ENCODE measurements around the gene HES5. TPM values are rescaled to one million over a fixed set of nuclear protein-coding genes. Genes with fewer than 3 reads are reported as not detected.

Gene HES5
- total and polyA plus RNA-seq, 10 of the 15 experiments (the other 5 are each of a cell fraction or from before 2014, with no cell fraction given), result 0.12 to 0.15 TPM; not detected in 8

GRCh38 chr1:2564006-2564814, 34.1 kb upstream of the HES5 start:
- TF ChIP-seq ESRRA (IDR thresholded peaks at IDR 0.05; ENCODE audit: low read length) (no peak), POLR2A (IDR thresholded peaks at IDR 0.05; ENCODE audit: low read depth, low read length) (peak; percentile 67), BACH1 (IDR thresholded peaks at IDR 0.05; ENCODE audit: borderline replicate concordance) (no peak), HSF1 (IDR thresholded peaks at IDR 0.05; ENCODE audit: low read depth, low read length) (no peak)
- CTCF ChIA-PET, result interaction anchor here (1.0 kb wide), 1 partner anchor 149 kb away, joined by 3 read pairs; no protein-coding TSS in a partner anchor
- no peaks in the 10 kb centered on the region for H3K4me1 ChIP-seq (ENCODE audit: control insufficient read depth, insufficient read depth, low read length)
- no peak for DNase-seq (ENCODE audit: low read depth, low spot score)
- RAD21 ChIA-PET (ENCODE audit: unreplicated experiment), result interaction anchor here (1.1 kb wide), 1 partner anchor 8 kb away, joined by 3 read pairs; the partner anchor contains the start of gene TNFRSF14
- peaks cover 1% of the 10 kb centered on the region; the same call in 1 of the 2 replicates for H3K79me2 ChIP-seq (ENCODE audit: control insufficient read depth, insufficient read depth, low read length)
- H3K4me2 ChIP-seq (ENCODE audit: control insufficient read depth, insufficient read depth), result no peak overlapping the region
- no peaks in the 10 kb centered on the region for H3K9me3 ChIP-seq (replicated peaks; ENCODE audit: control insufficient read depth, insufficient read depth, low read length)
- H3K4me3 ChIP-seq, result no peak overlapping the region
- no peak overlapping the region for H3K27ac ChIP-seq (ENCODE audit: control insufficient read depth, insufficient read depth)
- no peak overlapping the region for H2AFZ ChIP-seq (ENCODE audit: control insufficient read depth, low read depth, low read length)
- 73% methylated on average over 19 of the region's 20 CpGs for WGBS (ENCODE audit: insufficient coverage, insufficient replicate concordance, low lambda C conversion rate, missing lambda C conversion rate)
- H3K27me3 ChIP-seq (replicated peaks in 1 of 2; ENCODE audit: control insufficient read depth in 2 of 2, insufficient read depth in 2 of 2, low read length in 1 of 2), result no peaks in the 10 kb centered on the region
- POLR2A ChIA-PET, result no interaction called here
- no peak for FAIRE-seq
- no peaks in the 10 kb centered on the region; a peak in 2 of 4 replicates for H3K36me3 ChIP-seq (ENCODE audit: control insufficient read depth in 2 of 2, insufficient read depth in 2 of 2, low read length in 1 of 2)
- SMC1A ChIA-PET (ENCODE audit: uncharacterized antibody, unreplicated experiment), result no interaction called here
- intact Hi-C loops (cut with micrococcal nuclease; ENCODE audit: unreplicated experiment), result no loop called here
- BruUV-seq (replicated peaks), result no TSS peak
- H3K9ac ChIP-seq (ENCODE audit: control insufficient read depth, insufficient read depth, low read length), result no peak overlapping the region
- ATAC-seq, result no peak
- in situ Hi-C loops (cut with MboI), result no loop called here
- H4K20me1 ChIP-seq (ENCODE audit: control insufficient read depth, insufficient read depth), result no peaks in the 10 kb centered on the region

GRCh38 chr1:2563205-2563604, 33.1 kb upstream of the HES5 start:
- intact Hi-C loops (cut with micrococcal nuclease; ENCODE audit: unreplicated experiment) (no loop called here), in situ Hi-C loops (cut with MboI) (no loop called here)
- no peaks in the 10 kb centered on the region for H3K9me3 ChIP-seq (replicated peaks; ENCODE audit: control insufficient read depth, insufficient read depth, low read length)
- BruUV-seq (replicated peaks), result TSS peak; percentile 65
- no peak overlapping the region for H3K4me3 ChIP-seq
- POLR2A ChIA-PET, result no interaction called here
- peaks cover 0 to 2% of the 10 kb centered on the region in 2 experiments; a peak in 3 of 4 replicates for H3K36me3 ChIP-seq (ENCODE audit: control insufficient read depth in 2 of 2, insufficient read depth in 2 of 2, low read length in 1 of 2)
- DNase-seq (ENCODE audit: low read depth, low spot score) (no peak), ATAC-seq (no peak), FAIRE-seq (no peak)
- H3K9ac ChIP-seq (ENCODE audit: control insufficient read depth, insufficient read depth, low read length), result no peak overlapping the region
- no peak overlapping the region for H3K4me2 ChIP-seq (ENCODE audit: control insufficient read depth, insufficient read depth)
- 84% methylated on average over 18 of the region's 18 CpGs for WGBS (ENCODE audit: insufficient coverage, insufficient replicate concordance, low lambda C conversion rate, missing lambda C conversion rate)
- H3K79me2 ChIP-seq (ENCODE audit: control insufficient read depth, insufficient read depth, low read length), result peaks cover 5% of the 10 kb centered on the region
- SMC1A ChIA-PET (ENCODE audit: uncharacterized antibody, unreplicated experiment), result no interaction called here
- RAD21 ChIA-PET (ENCODE audit: unreplicated experiment), result no interaction called here
- no peak overlapping the region for H3K27ac ChIP-seq (ENCODE audit: control insufficient read depth, insufficient read depth)
- no peaks in the 10 kb centered on the region for H3K4me1 ChIP-seq (ENCODE audit: control insufficient read depth, insufficient read depth, low read length)
- H3K27me3 ChIP-seq (replicated peaks in 1 of 2; ENCODE audit: control insufficient read depth in 2 of 2, insufficient read depth in 2 of 2, low read length in 1 of 2), result no peaks in the 10 kb centered on the region
- CTCF ChIA-PET, result interaction anchor here (1.0 kb wide), 1 partner anchor 148 kb away, joined by 3 read pairs; no protein-coding TSS in a partner anchor
- H2AFZ ChIP-seq (ENCODE audit: control insufficient read depth, low read depth, low read length), result no peak overlapping the region
- no peaks in the 10 kb centered on the region for H4K20me1 ChIP-seq (ENCODE audit: control insufficient read depth, insufficient read depth)
- TF ChIP-seq ZBTB4 (CRISPR knock-in tag; IDR thresholded peaks at IDR 0.05) (no peak), RBBP5 (conservative IDR thresholded peaks at IDR 0.05) (no peak), JUNB (IDR thresholded peaks at IDR 0.05) (no peak), ZBTB33 (IDR thresholded peaks at IDR 0.05) (no peak), CEBPB (IDR thresholded peaks at IDR 0.05; ENCODE audit: borderline replicate concordance in 1 of 2, low read depth in 2 of 2, low read length in 2 of 2) (no peak)
